ENCODE data around the gene ZNF446. TPM values are rescaled to one million over a fixed set of nuclear protein-coding genes. Genes with fewer than 3 reads are reported as not detected.

Gene ZNF446
- total and polyA plus RNA-seq, 9 of the 15 experiments (the other 6 are each of a cell fraction or from before 2014, with no cell fraction given), result 0.07 to 4.8 (median 1.2) TPM

GRCh38 chr19:58509731-58510083, 33.6 kb downstream of the ZNF446 start (continued):
- TF ChIP-seq JUN (IDR thresholded peaks at IDR 0.05; ENCODE audit: borderline replicate concordance, low read depth, low read length), result no peak
- TF ChIP-seq JUN (CRISPR knock-in tag; IDR thresholded peaks at IDR 0.05; ENCODE audit: borderline replicate concordance), result no peak
- TF ChIP-seq MLLT1 (IDR thresholded peaks at IDR 0.05), result peak in 1 of 2 experiments; percentile 57; a peak in 1 of 4 replicates
- TF ChIP-seq KLF13 (tag; IDR thresholded peaks at IDR 0.05; ENCODE audit: borderline replicate concordance, low read depth), result no peak
- no peak for TF ChIP-seq POLR3G (IDR thresholded peaks at IDR 0.05; ENCODE audit: extremely low read depth, insufficient read length, insufficient replicate concordance)
- TF ChIP-seq PKNOX1 (IDR thresholded peaks at IDR 0.05), result no peak
- TF ChIP-seq CBFA2T3 (IDR thresholded peaks at IDR 0.05), result peak; percentile 72
- TF ChIP-seq TAF9B (IDR thresholded peaks at IDR 0.05; ENCODE audit: partially characterized antibody), result no peak
- 0 out of 2 replicates have a peak, but pooled peaks have one; percentile 35 for TF ChIP-seq GTF2E2 (tag; IDR thresholded peaks at IDR 0.05)
- no peak for TF ChIP-seq ZNF408 (CRISPR knock-in tag; IDR thresholded peaks at IDR 0.05; ENCODE audit: low read depth)
- no peak for TF ChIP-seq ZNF277 (CRISPR knock-in tag; IDR thresholded peaks at IDR 0.05; ENCODE audit: borderline replicate concordance)
- peak; percentile 49; the same call in 1 of the 2 replicates for TF ChIP-seq MECOM (CRISPR knock-in tag; IDR thresholded peaks at IDR 0.05)
- no peak for TF ChIP-seq ZNF707 (CRISPR knock-in tag; conservative IDR thresholded peaks at IDR 0.05)
- TF ChIP-seq CBFB (CRISPR knock-in tag; IDR thresholded peaks at IDR 0.05), result peak; percentile 95
- peak; percentile 35; the same call in 1 of the 2 replicates for TF ChIP-seq REST (IDR thresholded peaks at IDR 0.05; ENCODE audit: borderline replicate concordance)
- no peak for TF ChIP-seq REST (CRISPR knock-in tag; IDR thresholded peaks at IDR 0.05; ENCODE audit: low read depth)
- TF ChIP-seq USF1 (CRISPR knock-in tag; IDR thresholded peaks at IDR 0.05), result peak; percentile 98
